Neural cell (in vitro differentiated cells): ENCODE measurements around the gene CRTAC1. TPM values are rescaled to one million over a fixed set of nuclear protein-coding genes. Genes with fewer than 3 reads are reported as not detected.
"Not testable (repeated sequence)": the region's sequence is repeated elsewhere in the genome, so short reads cannot be mapped to it uniquely, and the experiment has no call there.

Experiments used
- H2AFZ ChIP-seq: fragments of 200-600, 300-800 bp; sonication (generic), shearing (Covaris generic); 2 replicates; pipeline ENCODE4 v1.6.0; 2014; ENCODE audit warnings: low read depth, mild to moderate bottlenecking, antibody characterized with exemption, low read length, moderate library complexity
- H3F3A ChIP-seq: fragments of 200-600 bp; shearing (Covaris generic); 2 replicates; pipeline ENCODE4 v1.6.1; 2016; ENCODE audit warnings: mild to moderate bottlenecking, moderate library complexity, mixed read lengths, antibody characterized with exemption, low read length; ENCODE audit not compliant: insufficient read depth, poor library complexity, severe bottlenecking
- H3K27ac ChIP-seq: fragments of 200-600, 300-800 bp; sonication (generic), shearing (Covaris generic); 2 replicates; pipeline ENCODE4 v1.5.1; 2014; ENCODE audit warnings: mild to moderate bottlenecking, low read length, moderate library complexity
- H3K27me3 ChIP-seq: fragments of 300-800, 200-600 bp; sonication (generic), shearing (Covaris generic); 2 replicates; pipeline ENCODE4 v1.6.0; 2014; ENCODE audit warnings: mild to moderate bottlenecking, low read depth, low read length, moderate library complexity; ENCODE audit not compliant: insufficient read depth
- H3K36me3 ChIP-seq: fragments of 300-800, 200-600 bp; sonication (generic), shearing (Covaris generic); 2 replicates; pipeline ENCODE4 v1.5.1; 2014; ENCODE audit warnings: mild to moderate bottlenecking, antibody characterized with exemption, low read length, moderate library complexity; ENCODE audit not compliant: insufficient read depth
- H3K4me2 ChIP-seq: fragments of 300-800, 200-600 bp; sonication (generic), shearing (Covaris generic); 2 replicates; pipeline ENCODE4 v1.6.0; 2014; ENCODE audit warnings: mild to moderate bottlenecking, low read length
- H3K4me3 ChIP-seq: fragments of 300-800, 200-600 bp; sonication (generic), shearing (Covaris generic); 2 replicates; pipeline ENCODE4 v1.5.1; 2014; ENCODE audit warnings: mild to moderate bottlenecking, low read length, moderate library complexity
- H3K79me2 ChIP-seq: fragments of 200-600 bp; shearing (Covaris generic); replicated peaks from 2 replicates; pipeline ENCODE4 v1.6.0; 2014; ENCODE audit warnings: mild to moderate bottlenecking, low read length, moderate library complexity; ENCODE audit not compliant: insufficient read depth
- H3K9ac ChIP-seq: fragments of 300-800, 200-600 bp; sonication (generic), shearing (Covaris generic); 2 replicates; pipeline ENCODE4 v1.6.1; 2016; ENCODE audit warnings: mild to moderate bottlenecking, low read length, mixed read lengths
- H3K9me2 ChIP-seq: fragments of 200-600 bp; shearing (Covaris generic); 2 replicates; pipeline ENCODE4 v1.6.1; 2016; ENCODE audit warnings: mild to moderate bottlenecking, low read length, mixed read lengths; ENCODE audit not compliant: insufficient read depth
- H3K9me3 ChIP-seq: fragments of 200-600, 300-800 bp; sonication (generic), shearing (Covaris generic); 2 replicates; pipeline ENCODE4 v1.6.1; 2016; ENCODE audit warnings: mild to moderate bottlenecking, mixed run types, low read length, moderate library complexity, mixed read lengths
- H4K20me1 ChIP-seq: fragments of 200-600 bp; shearing (Covaris generic); 2 replicates; pipeline ENCODE4 v1.6.1; 2016; ENCODE audit warnings: mild to moderate bottlenecking, mixed run types; ENCODE audit not compliant: insufficient read depth
- EP300 ChIP-seq: fragments of 450-650 bp; conservative IDR thresholded peaks from 2 replicates; pipeline ENCODE4 v1.6.1; 2014; ENCODE audit warnings: antibody characterized with exemption, mild to moderate bottlenecking, moderate library complexity; ENCODE audit not compliant: poor library complexity, severe bottlenecking
- EZH2 ChIP-seq: fragments of 200-600, 300-800 bp; shearing (Covaris generic), sonication (generic); IDR thresholded peaks from 2 replicates; pipeline ENCODE4 v1.6.1; 2014; ENCODE audit warnings: antibody characterized with exemption, low read length, borderline replicate concordance, mild to moderate bottlenecking; ENCODE audit not compliant: insufficient read depth, poor library complexity, severe bottlenecking
- MXI1 ChIP-seq: fragments of 450-650 bp; conservative IDR thresholded peaks from 2 replicates; pipeline ENCODE4 v1.6.1; 2014; ENCODE audit warnings: antibody characterized with exemption, mild to moderate bottlenecking; ENCODE audit not compliant: poor library complexity, severe bottlenecking
- POLR2AphosphoS5 ChIP-seq: IDR thresholded peaks from 2 replicates; pipeline ENCODE4 v1.6.1; 2012
- RAD21 ChIP-seq: fragments of 450-650 bp; conservative IDR thresholded peaks from 2 replicates; pipeline ENCODE4 v1.6.1; 2014; ENCODE audit warnings: antibody characterized with exemption, mild to moderate bottlenecking, moderate library complexity
- SMC3 ChIP-seq: fragments of 450-650 bp; conservative IDR thresholded peaks from 2 replicates; pipeline ENCODE4 v1.6.1; 2014; ENCODE audit warnings: antibody characterized with exemption, mild to moderate bottlenecking, moderate library complexity; ENCODE audit not compliant: poor library complexity
- TAF1 ChIP-seq: IDR thresholded peaks from 2 replicates; pipeline ENCODE4 v1.6.1; 2012; ENCODE audit warnings: low read depth
- polyA plus RNA-seq: library from polyadenylated mRNA; depleted of rRNA; stranded (reverse); fragments of >200 nt; gene quantifications from 2 replicates; pipeline ENCODE4 v1.2.3, GENCODE V29; 2014
- TF ChIP-seq, protein P1 (sequence below): IDR thresholded peaks from 2 replicates; pipeline ENCODE4 v1.6.1; 2012; ENCODE audit warnings: borderline replicate concordance
- TF ChIP-seq, protein P2 (sequence below): fragments of 450-650 bp; IDR thresholded peaks from 2 replicates; pipeline ENCODE4 v1.5.1; 2014; ENCODE audit warnings: antibody characterized with exemption, mild to moderate bottlenecking, moderate library complexity; ENCODE audit not compliant: poor library complexity, severe bottlenecking

Gene CRTAC1
- polyA plus RNA-seq, 1 donor from 2014 or later, result 1.1 TPM

DNA sequence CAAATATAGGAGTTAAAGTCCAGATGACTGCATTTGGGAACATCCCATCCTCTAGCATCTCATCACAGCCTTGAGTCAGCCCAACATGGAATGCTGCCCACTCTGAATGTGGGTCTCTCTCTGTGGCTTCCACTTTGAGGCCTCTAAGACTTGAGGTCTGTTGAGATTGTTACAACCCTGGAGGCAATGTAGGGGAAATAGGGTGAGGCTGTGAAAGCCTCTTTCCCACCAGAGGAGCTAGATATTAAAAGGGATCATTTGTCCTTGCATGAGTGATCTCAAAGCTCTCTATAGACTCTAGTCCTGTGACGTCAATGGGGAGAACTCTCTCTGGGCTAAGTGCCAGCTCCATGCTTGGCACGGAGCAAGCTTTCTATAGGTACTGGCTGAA, 187.1 kb downstream of the CRTAC1 start:
- Histone ChIP-seq H2AFZ (no peak overlapping the region), H3K36me3 (no peaks in the 10 kb centered on the region), H3K27ac (no peak overlapping the region), H4K20me1 (no peaks in the 10 kb centered on the region), H3K27me3 (peaks cover 9% of the 10 kb centered on the region), H3K4me3 (no peak overlapping the region), H3K9ac (no peak overlapping the region), H3K79me2 (no peaks in the 10 kb centered on the region), H3K9me3 (no peaks in the 10 kb centered on the region), H3K9me2 (no peaks in the 10 kb centered on the region), H3F3A (no peaks in the 10 kb centered on the region), H3K4me2 (no peak overlapping the region)
- TF ChIP-seq, protein P1, sequence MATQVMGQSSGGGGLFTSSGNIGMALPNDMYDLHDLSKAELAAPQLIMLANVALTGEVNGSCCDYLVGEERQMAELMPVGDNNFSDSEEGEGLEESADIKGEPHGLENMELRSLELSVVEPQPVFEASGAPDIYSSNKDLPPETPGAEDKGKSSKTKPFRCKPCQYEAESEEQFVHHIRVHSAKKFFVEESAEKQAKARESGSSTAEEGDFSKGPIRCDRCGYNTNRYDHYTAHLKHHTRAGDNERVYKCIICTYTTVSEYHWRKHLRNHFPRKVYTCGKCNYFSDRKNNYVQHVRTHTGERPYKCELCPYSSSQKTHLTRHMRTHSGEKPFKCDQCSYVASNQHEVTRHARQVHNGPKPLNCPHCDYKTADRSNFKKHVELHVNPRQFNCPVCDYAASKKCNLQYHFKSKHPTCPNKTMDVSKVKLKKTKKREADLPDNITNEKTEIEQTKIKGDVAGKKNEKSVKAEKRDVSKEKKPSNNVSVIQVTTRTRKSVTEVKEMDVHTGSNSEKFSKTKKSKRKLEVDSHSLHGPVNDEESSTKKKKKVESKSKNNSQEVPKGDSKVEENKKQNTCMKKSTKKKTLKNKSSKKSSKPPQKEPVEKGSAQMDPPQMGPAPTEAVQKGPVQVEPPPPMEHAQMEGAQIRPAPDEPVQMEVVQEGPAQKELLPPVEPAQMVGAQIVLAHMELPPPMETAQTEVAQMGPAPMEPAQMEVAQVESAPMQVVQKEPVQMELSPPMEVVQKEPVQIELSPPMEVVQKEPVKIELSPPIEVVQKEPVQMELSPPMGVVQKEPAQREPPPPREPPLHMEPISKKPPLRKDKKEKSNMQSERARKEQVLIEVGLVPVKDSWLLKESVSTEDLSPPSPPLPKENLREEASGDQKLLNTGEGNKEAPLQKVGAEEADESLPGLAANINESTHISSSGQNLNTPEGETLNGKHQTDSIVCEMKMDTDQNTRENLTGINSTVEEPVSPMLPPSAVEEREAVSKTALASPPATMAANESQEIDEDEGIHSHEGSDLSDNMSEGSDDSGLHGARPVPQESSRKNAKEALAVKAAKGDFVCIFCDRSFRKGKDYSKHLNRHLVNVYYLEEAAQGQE, result no peak
- TF ChIP-seq EZH2, result no peak
- TF ChIP-seq, protein P2, sequence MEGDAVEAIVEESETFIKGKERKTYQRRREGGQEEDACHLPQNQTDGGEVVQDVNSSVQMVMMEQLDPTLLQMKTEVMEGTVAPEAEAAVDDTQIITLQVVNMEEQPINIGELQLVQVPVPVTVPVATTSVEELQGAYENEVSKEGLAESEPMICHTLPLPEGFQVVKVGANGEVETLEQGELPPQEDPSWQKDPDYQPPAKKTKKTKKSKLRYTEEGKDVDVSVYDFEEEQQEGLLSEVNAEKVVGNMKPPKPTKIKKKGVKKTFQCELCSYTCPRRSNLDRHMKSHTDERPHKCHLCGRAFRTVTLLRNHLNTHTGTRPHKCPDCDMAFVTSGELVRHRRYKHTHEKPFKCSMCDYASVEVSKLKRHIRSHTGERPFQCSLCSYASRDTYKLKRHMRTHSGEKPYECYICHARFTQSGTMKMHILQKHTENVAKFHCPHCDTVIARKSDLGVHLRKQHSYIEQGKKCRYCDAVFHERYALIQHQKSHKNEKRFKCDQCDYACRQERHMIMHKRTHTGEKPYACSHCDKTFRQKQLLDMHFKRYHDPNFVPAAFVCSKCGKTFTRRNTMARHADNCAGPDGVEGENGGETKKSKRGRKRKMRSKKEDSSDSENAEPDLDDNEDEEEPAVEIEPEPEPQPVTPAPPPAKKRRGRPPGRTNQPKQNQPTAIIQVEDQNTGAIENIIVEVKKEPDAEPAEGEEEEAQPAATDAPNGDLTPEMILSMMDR, result no peak
- no peak for TF ChIP-seq EP300
- no peak for TF ChIP-seq SMC3
- TF ChIP-seq POLR2AphosphoS5, result no peak
- no peak for TF ChIP-seq MXI1

DNA sequence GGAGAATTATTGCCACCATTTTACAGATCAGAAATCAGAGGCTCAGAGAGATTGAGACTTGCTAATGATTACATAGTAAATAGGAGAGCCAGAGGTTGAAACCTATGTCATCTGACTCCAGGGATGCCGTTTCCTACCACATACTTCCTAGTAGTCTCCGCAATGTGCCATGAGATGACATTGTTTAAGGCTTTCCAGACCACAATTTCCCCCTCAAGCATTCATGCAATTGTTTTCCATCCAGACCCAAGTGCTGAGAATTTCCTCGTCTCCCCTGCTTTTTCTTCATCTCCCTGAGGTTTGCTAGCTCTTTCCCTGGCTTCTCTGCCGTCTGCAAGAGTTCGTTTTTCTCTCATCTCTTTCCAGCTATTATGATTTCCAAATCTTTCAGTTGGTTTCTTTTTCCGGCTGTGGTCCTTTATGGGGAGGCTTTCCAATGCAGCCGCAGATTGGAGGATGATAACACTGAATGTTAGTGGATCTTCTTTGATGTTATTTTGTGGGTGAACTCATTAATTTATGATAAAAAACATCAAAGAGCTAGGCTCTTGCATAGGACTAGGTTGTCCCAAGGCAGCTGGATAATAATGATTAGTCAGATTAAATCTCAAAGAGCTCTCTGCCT, 187.7 kb downstream of the CRTAC1 start:
- Histone ChIP-seq H3K9me3 (no peaks in the 10 kb centered on the region), H3K4me3 (no peak overlapping the region), H4K20me1 (no peaks in the 10 kb centered on the region), H3K36me3 (no peaks in the 10 kb centered on the region), H3F3A (no peaks in the 10 kb centered on the region), H3K9me2 (no peaks in the 10 kb centered on the region), H3K27me3 (peaks cover 5% of the 10 kb centered on the region), H3K27ac (no peak overlapping the region), H3K79me2 (no peaks in the 10 kb centered on the region), H3K9ac (no peak overlapping the region), H3K4me2 (no peak overlapping the region), H2AFZ (no peak overlapping the region)
- TF ChIP-seq, protein P2, result no peak
- TF ChIP-seq SMC3 (no peak), RAD21 (no peak), MXI1 (no peak), EP300 (no peak), EZH2 (no peak), POLR2AphosphoS5 (no peak), TAF1 (no peak)
- TF ChIP-seq, protein P1, result no peak

DNA sequence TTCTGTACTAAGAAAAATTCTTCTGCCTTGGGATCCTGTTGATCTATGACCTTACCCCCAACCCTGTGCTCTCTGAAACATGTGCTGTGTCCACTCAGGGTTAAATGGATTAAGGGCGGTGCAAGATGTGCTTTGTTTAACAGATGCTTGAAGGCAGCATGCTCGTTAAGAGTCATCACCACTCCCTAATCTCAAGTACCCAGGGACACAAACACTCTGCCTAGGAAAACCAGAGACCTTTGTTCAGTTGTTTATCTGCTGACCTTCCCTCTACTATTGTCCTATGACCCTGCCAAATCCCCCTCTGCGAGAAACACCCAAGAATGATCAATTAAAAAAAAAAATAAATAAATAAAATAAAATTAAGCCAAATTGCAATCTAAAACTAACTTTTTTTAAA, 188.3 kb downstream of the CRTAC1 start:
- not testable (repeated sequence) for H2AFZ ChIP-seq, H3K27ac ChIP-seq, H3K27me3 ChIP-seq, H4K20me1 ChIP-seq, H3K4me2 ChIP-seq, H3K79me2 ChIP-seq, H3K9ac ChIP-seq, H3K36me3 ChIP-seq, H3K9me3 ChIP-seq, H3K4me3 ChIP-seq, H3K9me2 ChIP-seq, H3F3A ChIP-seq
